ENCODE data around the gene USP48.

- TF ChIP-seq POLR2A (IDR thresholded peaks at IDR 0.05) (no peak), CTCF (IDR thresholded peaks at IDR 0.05) (no peak)
These were observed 6.9 kb downstream of the USP48 start for GRCh38 chr1:21775985-21776562.

All from Peyer's patch (tissue), 4 donors.